Placental pericyte (primary cell): ENCODE measurements around the gene ATP5PF. TPM values are rescaled to one million over a fixed set of nuclear protein-coding genes. Genes with fewer than 3 reads are reported as not detected.

Experiments
- total RNA-seq: library from RNA; depleted of rRNA; stranded (reverse); fragments of >200 nt; gene quantifications from 2 replicates; pipeline ENCODE4 v1.2.3, GENCODE V29; 2012

The ATP5PF gene, protein sequence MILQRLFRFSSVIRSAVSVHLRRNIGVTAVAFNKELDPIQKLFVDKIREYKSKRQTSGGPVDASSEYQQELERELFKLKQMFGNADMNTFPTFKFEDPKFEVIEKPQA
- total RNA-seq = 24.7 and 26.5 TPM in 2 replicates

DNA sequence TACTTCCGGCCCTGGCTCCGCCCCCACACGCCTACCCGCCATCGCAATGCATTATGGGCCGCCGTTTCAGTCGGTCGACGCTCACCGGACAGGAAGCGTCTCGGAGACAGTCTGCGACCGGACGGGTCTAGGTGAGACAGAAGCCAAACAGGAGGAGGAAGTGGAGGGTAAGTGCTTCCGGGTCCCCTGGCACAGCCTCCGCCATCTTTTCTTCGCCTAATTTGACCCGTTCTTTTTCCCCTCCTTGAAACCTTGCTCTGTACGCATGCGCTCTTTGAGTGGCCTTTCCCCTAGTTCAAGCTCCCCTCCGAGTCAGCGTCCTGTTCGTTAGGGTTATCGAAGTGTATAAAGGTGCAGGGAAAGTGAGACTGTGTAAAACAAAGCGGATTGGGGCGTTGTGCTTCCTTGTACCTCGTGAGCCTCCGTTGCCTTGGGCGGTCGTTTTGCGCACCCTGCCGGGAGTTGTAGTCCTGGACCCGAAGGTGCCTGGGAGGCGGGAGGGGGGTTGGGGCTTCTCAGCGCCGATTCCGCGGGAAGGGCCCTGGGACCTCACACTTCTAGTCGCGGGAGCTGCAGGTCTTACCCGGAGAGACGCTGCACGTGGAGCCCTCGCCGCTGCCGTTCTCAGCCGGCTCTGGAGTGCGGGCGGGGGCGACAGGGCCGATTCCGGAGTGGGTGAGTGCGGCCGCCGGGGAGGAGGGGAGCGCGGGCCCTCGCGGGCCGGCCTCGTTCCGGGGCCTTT is at the start of gene ATP5PF, which contains the start of gene GABPA:
Gene ATP5PF, minus strand, starts transcription at position 1 of the 742 bp plus-strand sequence. CDS start 5,110 bp downstream, outside the sequence.
Gene GABPA, plus strand, starts transcription at position 69 of the 742 bp plus-strand sequence. CDS start 6,627 bp downstream, outside the sequence.

Other genes with a start within 250 kb of the ATP5PF start
- 17.3 and 35.4 TPM in 2 replicates for gene MRPL39, start 127.4 kb downstream of the ATP5PF start, total RNA-seq
- gene JAM2, start 95.6 kb downstream of the ATP5PF start, total RNA-seq = 0.72 TPM in 1 of 2 replicates, not detected in the other
- 16.9 and 28.2 TPM in 2 replicates for gene GABPA, start 68 bp upstream of the ATP5PF start, total RNA-seq